Stimulated activated CD8-positive, alpha-beta memory T cell treated with anti-CD3 and anti-CD28 coated beads, Interleukin-4, amount 100 ng/mL, for 1 hour (primary cell): ENCODE data around the gene NCMAP.
"Not testable (repeated sequence)": the region's sequence is repeated elsewhere in the genome, so short reads cannot be mapped to it uniquely, and the experiment has no call there.

Experiments
- DNase-seq, 2 donors: peaks; one replicate each; pipeline ENCODE4 v3.0.0-alpha.2; 2020; ENCODE audit warnings: low read depth in 2 of 2, low spot score in 1 of 2

The NCMAP gene

DNA sequence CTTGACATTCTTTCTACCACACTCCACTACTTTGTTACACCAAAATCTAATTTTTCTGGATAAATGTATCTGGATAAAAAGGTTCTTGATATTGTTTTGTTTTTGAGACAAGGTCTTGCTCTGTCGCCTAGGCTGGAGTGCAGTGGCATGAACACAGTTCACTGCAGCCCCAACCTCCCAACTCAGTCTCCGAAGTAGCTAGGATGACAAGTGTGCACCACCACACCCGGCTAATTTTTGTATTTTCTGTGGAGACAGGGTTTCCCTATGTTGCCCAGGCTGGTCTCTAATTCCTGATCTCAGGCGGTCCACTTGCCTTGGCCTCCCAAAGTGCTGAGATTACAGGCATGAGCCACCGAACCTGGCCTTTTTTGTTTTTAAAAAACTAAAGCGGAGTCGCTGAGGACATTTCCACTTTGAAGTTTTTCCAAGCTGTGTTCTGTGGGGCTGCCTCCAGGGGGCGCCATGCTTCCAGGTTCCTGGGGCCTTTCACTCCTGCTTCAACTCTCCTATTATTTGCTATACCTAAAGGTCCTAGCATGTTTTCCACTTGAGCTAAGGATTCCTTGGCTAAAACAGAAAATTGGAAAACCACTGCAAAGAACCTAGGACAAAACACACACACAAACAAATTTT, 14.1 kb upstream of the NCMAP start:
- DNase-seq = no peak

DNA sequence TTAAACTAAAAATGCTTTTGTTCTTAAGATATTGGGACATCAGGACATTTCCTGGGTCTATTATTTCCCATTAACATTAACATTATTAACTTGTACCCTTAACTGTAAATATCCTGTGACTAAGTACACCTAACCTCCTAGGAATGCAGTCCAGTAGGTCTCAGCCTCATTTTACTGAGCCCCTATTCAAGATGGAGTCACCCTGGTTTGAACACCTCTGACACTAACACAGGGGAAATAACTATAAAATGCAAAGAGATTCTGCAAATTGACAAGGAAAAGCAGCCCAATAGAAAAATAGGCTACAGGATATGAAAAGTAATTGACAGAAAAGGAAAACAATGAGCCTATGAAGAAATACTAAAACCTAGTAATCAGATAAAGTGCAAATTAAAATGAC, 11.6 kb upstream of the NCMAP start:
- no peak for DNase-seq

DNA sequence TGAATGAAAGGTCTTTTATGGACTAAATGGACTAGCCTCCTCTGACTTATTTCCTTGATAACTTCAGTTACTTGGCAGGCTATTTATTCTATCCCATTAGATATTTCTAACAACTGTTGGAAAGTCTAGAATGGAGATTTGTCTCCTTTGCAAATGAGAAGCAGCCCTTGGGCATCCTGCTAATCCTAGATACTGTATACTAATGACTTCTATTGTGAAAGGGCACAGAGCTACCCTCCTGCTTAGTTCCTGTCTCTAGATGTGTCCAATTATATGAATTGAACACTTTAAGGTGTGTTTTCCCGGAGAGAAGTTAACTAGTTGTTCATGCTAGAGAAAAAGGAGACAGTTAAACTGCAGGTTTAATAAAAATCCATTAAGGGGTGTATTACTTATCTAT, 10.2 kb upstream of the NCMAP start:
- no peak for DNase-seq

DNA sequence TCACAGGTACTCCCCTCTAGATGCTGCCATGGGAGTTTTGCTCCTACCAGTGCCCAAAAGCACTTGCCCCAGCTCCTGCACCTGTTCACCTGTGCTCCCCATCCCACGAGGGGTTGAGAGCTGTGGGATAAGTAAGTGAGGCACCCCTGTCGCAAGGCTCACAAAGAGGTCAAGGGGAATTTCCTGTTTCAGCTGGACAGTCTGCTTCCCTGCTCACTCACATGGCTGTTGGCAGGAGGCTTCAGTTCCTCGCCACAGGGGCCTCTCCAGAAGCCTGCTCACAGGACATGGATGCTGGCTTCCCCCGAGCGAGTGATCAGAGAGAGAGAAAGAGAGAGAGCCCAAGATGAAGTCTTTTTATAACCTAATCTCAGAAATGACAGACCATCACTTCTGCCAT, 8.7 kb upstream of the NCMAP start:
- no peak for DNase-seq

DNA sequence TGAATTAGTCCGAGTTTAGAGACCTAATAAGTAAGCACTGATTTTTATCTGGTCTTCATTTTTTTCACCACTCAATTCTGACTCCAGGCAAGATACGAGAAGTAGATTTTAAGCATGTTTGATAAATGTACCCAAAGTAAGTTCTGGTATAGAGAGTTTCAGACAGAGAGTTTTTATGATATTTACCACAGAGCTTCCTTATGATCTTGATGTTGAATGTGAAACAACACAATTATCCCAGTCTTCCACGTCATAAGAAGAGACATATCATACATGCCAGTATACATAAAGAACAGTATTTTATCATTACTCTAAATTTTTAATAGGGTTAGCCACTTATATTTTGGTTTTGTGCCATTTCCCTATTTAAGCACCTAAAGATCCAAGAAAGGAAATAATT, 7.8 kb upstream of the NCMAP start:
- DNase-seq = no peak

DNA sequence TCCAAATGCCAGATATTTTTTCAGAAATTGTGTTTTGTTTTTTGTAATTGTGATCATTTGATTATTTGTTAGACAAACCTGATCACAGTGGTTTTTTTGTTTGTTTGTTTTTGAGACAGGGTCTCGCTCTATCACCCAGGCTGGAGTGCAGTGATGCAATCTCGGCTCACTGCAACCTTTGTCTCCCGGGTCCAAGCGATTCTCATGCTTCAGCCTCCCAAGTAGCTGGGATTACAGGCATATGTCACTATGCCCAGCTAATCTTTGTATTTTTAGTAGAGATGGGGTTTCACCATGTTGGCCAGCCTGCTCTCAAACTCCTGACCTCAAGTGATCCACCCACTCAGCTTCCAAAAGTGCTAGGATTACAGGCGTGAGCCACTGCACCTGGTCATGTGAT, 6.7 kb upstream of the NCMAP start:
- DNase-seq = not testable (repeated sequence)

DNA sequence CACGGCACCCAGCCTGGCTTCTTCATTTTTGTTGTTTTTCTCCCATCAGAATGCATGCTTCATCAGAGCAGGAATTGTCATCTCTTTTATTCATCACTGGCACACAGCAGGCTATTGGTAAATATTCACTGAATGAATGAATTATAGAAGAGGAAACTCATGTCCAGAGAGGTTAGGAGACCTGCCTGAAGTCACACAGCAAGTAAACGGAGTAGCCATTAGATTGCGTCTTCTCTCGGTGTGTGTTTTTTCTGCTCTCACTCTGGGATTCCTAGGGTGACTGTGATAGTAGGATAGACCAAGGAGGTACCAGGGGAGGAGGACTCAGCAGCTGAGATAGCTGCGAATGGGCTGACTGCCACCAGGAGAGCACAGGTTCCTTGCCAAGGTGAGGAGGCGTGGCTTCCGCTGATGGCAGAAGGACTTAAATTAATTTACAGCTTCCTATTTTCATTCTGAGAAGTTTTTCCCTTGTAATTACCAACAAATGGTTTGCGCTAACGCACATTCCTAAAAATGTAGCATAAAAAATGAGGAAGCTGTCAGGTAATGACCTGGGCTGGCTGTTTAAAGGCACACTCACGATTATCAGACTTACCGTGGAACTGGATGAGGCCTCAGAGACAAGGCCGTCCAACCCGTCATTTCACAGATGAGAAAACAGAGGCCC, 4.5 kb upstream of the NCMAP start:
- no peak for DNase-seq

DNA sequence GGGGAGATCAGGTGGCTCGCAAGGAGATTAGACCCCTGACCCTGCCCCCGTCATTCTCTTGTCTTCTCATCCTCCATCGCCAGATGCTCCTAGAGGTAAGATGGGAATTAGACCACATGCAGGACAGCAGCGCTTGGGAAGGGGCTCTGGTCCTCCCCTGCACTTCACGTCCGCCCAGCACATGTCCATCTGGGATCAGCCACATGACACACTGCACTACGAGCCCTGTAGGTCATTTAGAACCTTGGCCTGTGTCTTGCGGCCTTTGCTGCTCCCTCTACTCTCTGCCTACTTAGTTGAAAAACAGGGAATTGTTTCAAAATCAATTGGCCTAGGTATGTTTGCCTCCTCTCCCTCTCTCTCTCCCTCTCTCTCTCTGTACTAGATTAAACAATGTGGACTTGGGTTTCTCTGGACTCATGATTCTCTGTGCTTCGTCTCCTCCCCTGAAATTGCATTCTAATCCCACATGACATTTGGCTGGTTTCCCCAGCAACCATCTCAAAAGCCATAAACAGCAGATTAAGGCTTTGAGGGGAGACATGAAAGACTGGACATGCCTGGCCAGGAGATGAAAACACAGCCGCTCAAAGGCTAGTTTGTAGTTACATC, 3.8 kb upstream of the NCMAP start:
- DNase-seq = no peak

DNA sequence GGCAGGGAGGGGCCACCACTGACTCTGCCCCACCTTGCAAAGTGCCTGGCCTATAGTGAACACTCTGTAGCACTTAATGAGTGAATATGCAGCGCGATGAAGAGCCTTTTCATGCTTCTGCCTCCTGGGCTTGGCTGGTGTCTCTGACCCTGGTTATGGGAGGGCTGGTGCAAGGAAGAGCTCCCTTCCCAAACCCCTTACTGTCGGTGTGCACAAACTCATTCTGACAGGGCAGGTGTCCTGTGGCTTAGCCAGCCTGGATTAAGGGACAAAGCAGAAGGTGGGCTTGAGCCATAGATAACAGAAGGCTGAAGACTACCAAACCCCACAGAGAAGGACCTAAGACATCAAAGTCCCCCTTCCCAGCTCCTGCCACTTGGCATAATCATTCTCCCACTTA, 2.0 kb upstream of the NCMAP start:
- no peak for DNase-seq

DNA sequence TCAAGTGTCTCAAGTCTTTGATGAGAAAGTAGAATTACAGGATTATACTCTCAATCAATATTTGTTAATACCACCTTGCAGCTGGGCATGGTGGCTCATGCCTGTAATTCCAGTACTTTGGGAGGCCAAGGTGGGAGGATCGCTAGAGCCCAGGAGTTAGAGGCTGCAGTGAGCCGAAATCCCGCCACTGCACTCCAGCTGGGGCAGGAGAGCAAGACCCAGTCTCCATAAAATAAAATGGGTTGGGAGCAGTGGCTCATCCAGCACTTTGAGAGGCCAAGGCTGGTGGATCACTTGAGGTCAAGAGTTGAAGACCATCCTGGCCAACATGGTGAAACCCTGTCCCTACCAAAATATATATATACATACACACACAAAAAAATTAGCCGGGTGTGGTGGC, 1.2 kb upstream of the NCMAP start:
- DNase-seq = no peak

DNA sequence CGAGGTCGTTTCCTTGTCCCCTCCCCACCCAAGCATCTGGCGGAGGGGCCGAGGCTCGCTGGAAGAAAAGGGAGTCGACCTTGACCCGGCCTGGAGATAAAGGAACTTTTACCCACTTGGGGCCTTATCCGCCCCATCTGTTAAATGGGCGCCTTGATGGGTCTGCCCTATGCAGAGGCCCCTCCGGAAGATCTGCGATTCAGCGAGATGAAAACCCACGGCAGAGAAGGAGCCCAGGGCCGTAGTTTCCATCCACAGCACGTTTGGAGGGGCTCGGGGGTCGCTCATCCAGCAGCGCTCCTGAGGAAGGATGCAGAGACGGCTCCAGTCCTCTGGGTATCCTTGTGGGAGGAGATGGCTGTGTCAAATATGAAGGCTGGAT, 518 bp downstream of the NCMAP start:
- no peak for DNase-seq

DNA sequence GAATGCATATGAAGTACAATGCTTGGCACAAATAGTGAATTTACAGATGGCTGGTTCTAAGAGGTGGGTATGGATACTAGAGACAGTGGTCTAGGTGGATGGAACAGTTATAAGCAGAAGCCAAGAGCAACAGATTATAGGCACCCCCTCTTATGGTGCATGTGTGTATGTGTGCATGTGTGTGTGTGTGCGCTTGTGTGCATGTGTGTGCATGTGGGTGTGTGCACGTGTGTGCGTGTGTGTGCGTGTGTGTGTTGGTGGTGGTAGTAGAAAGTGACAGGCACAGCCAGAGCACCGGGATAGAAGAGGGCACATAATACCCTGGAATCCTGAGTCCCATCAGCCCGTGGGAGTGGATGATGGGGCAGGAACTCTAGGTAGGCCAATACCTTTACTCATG, 1.3 kb downstream of the NCMAP start:
- DNase-seq = no peak

DNA sequence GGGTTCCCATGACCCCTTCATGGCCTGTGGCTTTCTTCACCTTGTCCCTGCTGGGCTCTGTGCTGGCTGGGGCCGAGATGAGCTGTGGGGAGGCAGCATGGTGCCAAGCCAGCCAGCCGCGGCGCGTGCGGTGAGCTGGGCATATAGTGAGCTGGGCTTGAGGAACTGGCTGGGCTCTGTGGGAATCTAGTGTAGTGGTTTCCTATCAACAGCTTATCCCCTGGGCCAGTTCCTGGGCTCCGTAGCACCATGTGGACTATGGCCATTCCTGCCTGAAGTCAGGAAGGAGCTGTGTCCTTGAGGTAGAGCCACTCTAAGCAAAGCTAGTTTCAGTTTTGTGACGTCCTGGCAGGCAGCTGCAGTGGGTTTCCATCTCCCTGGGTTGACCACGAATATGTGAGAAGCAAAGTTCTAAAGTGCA, 1.8 kb downstream of the NCMAP start:
- no peak for DNase-seq

DNA sequence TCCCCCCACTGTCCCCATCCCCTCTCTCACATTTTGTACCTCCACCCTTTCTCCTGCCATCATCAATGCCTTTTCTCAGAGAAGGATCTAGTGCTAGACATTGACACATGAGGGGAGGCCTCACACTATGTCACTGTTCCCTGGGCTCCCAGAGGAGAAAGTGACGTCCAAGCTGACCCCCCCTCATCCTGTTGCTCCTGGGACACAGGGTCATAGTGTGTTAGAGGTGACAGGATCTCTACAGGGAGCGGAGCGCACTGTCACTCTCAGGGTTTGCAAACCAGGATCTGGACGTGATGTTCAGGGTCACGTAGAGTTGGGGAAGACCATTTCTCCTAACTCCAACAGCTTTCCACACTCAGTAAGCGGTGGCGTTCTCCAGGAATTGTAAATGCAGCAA, 2.6 kb downstream of the NCMAP start:
- DNase-seq = no peak

DNA sequence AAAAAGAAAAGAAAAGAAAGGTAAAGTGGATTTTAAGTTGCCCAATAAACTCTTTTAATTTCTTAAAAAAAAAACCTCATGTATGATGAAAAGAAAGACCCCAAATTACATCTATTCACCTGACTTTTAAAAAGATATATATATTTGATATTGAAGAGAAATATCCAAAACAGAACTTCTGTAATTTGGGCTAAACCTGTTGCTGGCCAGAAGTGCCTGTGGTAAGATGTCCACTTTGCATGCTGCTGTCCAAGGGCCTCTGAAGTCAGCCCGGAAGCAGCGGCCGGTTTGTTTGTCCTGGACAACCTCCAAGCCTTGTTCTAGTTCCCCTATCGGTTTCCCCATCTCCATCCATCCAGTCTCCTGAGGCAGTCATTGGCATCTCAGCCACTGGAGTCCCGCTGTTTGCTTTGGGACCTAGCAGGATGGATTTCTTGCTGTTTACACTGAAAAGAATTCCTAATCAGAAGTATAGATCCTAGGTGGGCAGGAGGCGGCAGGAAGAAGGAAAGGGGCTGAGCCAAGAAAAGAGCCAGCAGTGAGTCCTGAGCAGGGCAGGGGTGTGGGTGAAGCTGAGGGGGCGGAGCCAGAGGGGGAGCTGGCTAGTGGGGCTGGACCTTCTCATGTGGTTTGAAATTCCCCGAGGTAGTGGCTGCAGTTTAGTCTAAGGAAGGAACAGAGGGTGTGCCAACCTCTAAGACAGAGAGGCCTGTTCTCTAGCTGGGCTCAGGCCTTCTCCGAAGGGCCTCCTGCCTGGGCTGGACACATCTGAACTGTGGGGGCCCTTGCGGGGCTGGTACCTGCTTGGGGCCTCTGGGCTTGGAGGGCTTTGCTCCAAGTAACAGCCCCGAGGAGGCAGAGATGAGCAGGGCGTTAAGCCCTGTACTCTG, 3.3 kb downstream of the NCMAP start:
- DNase-seq = no peak

DNA sequence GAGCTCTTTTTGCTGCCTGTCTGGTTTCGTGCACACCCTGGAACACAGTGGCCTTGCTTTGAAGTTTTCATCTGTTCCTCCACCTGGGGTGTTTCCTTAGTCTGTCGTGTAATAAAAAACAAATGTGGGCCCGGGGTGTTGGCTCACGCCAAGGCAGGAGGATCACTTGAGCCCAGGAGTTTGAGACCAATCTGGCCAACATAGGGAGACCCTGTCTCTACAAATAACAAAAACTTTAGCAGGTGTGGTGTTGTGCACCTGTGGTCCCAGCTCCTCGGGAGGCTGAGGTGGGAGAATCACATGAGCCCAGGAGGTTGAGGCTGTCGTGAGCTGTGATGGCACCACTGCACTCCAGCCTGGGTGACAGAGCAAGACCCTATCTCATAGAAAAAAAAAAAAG, 4.5 kb downstream of the NCMAP start:
- no peak for DNase-seq

DNA sequence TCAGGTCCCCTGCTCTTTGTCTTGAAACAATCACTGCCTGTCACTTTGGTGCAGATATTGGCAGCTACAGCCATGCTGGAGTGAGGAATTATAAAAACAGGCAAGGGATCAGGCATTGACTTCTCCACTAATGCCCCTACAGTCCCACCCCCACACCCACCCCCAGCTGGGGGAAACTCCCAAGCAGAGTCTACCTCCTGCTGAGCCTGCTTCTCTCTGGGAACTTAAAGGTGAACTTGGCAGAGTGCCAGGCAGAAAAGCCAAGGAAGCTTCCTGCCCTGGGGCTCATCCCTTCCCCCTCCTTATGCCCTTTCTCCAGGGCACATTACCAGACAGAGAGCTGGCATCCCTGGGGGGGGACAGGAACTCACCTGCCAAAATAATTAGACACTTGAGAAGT, 6.7 kb downstream of the NCMAP start:
- no peak for DNase-seq

DNA sequence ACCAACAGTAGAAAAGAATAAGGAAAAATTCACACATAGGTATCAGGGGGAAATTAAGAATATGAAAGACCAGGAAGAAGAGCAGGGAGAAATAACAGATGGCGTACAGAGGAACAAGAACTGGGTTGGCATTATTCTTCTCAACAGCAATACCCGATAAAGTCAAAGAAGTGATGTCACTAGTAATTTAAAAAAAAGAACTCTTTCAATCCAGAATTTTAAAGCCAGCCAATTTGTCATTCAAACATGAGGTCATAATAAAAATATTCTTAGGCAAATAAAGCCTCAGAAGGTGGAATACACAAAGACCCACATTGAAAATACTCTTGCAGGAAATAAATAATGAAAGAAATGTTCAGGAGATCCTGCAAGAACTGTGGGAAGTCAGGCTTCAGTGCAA, 8.8 kb downstream of the NCMAP start:
- no peak for DNase-seq

DNA sequence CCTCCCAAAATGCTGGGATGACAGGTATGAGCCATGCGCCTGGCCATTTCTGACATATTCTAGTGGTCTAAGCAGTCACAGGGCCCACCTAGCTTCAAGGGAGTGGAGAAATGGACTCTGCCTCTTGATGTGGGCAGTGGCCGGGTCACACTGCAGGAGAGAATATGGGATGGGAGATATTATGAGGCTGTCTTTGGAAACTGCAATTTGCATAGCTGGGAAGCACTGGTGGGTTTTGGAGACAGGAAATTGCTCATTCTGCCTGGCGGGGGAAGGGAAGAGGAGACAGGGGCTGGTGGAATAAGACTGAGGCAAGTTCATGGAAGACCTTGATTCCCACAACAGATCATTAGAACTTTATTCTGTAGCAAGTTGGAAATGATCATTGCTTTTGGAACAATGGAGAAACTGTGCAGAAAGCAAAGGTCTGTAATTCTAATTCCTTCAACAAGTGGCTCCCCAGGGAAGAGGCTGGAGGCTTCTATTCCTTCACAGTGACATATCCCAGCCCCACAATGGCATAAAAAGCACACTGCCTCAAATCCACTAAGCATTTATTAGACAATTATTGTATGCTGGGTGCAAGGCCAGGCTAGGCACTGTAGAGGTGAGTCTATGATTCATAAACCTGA, 10.5 kb downstream of the NCMAP start:
- no peak for DNase-seq

DNA sequence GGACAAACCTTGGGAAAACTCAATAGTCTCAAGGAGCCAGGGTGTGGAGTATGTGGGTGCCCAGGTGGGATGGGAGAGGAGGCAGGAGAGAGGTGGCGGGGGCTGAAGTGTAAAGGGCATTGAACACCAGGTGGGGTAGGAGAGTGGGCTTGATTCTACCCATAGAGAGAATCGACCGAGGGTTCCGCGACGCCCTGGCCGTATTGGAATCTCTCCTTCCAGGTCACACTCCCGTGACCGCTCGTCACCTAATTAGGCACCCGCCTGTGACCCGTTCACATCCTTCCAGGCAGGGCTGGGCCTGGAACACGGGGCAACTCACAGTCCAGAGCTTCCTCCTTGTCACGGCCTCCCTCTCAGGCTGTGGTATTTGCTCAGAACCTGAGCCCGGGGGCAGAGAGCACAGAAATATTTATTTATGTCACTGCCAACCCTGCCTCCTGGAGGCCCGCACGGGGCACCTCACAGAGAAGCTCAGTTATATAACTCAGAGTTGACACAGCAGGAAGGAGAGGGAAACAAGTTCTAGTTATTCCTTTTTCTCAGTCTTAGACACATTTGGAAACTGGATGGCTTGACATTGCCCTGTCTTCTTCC, 12.0 kb downstream of the NCMAP start:
- no peak for DNase-seq

DNA sequence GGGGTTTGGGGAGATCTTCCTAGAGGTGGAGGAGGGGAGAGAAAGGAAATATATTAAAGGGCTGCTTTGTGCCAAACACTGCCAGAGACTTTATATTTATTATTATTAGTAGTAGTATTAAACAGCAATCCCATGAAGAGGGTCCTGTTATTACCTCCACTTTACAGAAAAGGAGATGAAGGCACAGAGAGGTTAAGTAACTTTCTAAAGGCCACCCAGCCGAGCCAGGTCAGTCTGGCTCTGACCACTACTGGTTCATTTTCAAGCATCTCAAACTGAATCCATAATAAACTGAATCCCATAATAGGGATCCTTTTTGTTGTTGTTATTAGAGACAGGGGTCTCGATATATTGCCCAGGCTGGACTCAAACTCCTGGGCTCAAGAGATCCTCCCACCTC, 12.6 kb downstream of the NCMAP start:
- DNase-seq = no peak
